Measurements from ENCODE around the gene ALCAM.

The ALCAM gene

GRCh38 chr3:105327662-105328337 lies 38.9 kb upstream of the ALCAM start:
- Histone ChIP-seq H3K36me3 (ENCODE audit: control insufficient read depth, insufficient read depth, low read length) (no peaks in the 10 kb centered on the region), H3K4me3 (replicated peaks; ENCODE audit: low read depth, low read length) (no peak overlapping the region), H3K27me3 (replicated peaks; ENCODE audit: control insufficient read depth, insufficient read depth, low read length) (no peaks in the 10 kb centered on the region)
- TF ChIP-seq CTCF (IDR thresholded peaks at IDR 0.05; ENCODE audit: insufficient read depth, low read length, poor library complexity, severe bottlenecking) = no peak
- no peak for DNase-seq (ENCODE audit: extremely low read depth, insufficient read length)

GRCh38 chr3:105328338-105328730 lies 38.4 kb upstream of the ALCAM start:
- DNase-seq (ENCODE audit: extremely low read depth, insufficient read length) = no peak
- H3K36me3 ChIP-seq (ENCODE audit: control insufficient read depth, insufficient read depth, low read length) = no peaks in the 10 kb centered on the region
- H3K4me3 ChIP-seq (replicated peaks; ENCODE audit: low read depth, low read length) = no peak overlapping the region
- H3K27me3 ChIP-seq (replicated peaks; ENCODE audit: control insufficient read depth, insufficient read depth, low read length) = no peaks in the 10 kb centered on the region
- no peak for TF ChIP-seq CTCF (IDR thresholded peaks at IDR 0.05; ENCODE audit: insufficient read depth, low read length, poor library complexity, severe bottlenecking)

- H3K4me3 ChIP-seq (replicated peaks; ENCODE audit: low read depth, low read length) = no peak overlapping the region
- H3K36me3 ChIP-seq (ENCODE audit: control insufficient read depth, insufficient read depth, low read length) = no peaks in the 10 kb centered on the region
- H3K27me3 ChIP-seq (replicated peaks; ENCODE audit: control insufficient read depth, insufficient read depth, low read length) = no peaks in the 10 kb centered on the region
- no peak for DNase-seq (ENCODE audit: extremely low read depth, insufficient read length)
- TF ChIP-seq CTCF (IDR thresholded peaks at IDR 0.05; ENCODE audit: insufficient read depth, low read length, poor library complexity, severe bottlenecking) = no peak
Observed at GRCh38 chr3:105332961-105333360, 33.7 kb upstream of the ALCAM start.

- Histone ChIP-seq H3K36me3 (ENCODE audit: control insufficient read depth, insufficient read depth, low read length) (no peaks in the 10 kb centered on the region), H3K27me3 (replicated peaks; ENCODE audit: control insufficient read depth, insufficient read depth, low read length) (no peaks in the 10 kb centered on the region), H3K4me3 (replicated peaks; ENCODE audit: low read depth, low read length) (no peak overlapping the region)
- DNase-seq (ENCODE audit: extremely low read depth, insufficient read length) = no peak
- no peak for TF ChIP-seq CTCF (IDR thresholded peaks at IDR 0.05; ENCODE audit: insufficient read depth, low read length, poor library complexity, severe bottlenecking)
Observed at GRCh38 chr3:105334138-105334882, 32.4 kb upstream of the ALCAM start.

GRCh38 chr3:105339946-105340345 lies 26.8 kb upstream of the ALCAM start:
- Histone ChIP-seq H3K4me3 (replicated peaks; ENCODE audit: low read depth, low read length) (no peak overlapping the region), H3K36me3 (ENCODE audit: control insufficient read depth, insufficient read depth, low read length) (no peaks in the 10 kb centered on the region), H3K27me3 (replicated peaks; ENCODE audit: control insufficient read depth, insufficient read depth, low read length) (no peaks in the 10 kb centered on the region)
- no peak for TF ChIP-seq CTCF (IDR thresholded peaks at IDR 0.05; ENCODE audit: insufficient read depth, low read length, poor library complexity, severe bottlenecking)
- no peak for DNase-seq (ENCODE audit: extremely low read depth, insufficient read length)

All from GM06990 (cell line).